Gastrocnemius medialis (tissue), 4 donors: ENCODE measurements around the gene RNLS. TPM values are rescaled to one million over a fixed set of nuclear protein-coding genes. Genes with fewer than 3 reads are reported as not detected.

Experiments used
- ATAC-seq, 2 donors: fragments of 150-250 bp; one replicate each; pipeline ENCODE4 v1.9.1; 2016
- DNase-seq, 2 donors: peaks; one replicate each; pipeline ENCODE4 v3.0.0-alpha.2; 2019
- H3K27ac ChIP-seq, 4 donors: fragments of 200-600 bp; sonication (generic); 1 replicate in 1 of 4; 2 replicates in 3 of 4; pipeline ENCODE4 v1.5.1; 2016 to 2018; ENCODE audit warnings: mild to moderate bottlenecking in 2 of 4, moderate library complexity in 1 of 4
- H3K27me3 ChIP-seq, 3 donors: fragments of 200-600 bp; sonication (generic) in 2 of 3; 1 replicate in 1 of 3; 2 replicates in 2 of 3; pipeline versions ENCODE4 v1.5.1 to v1.6.0; 2016 to 2019; ENCODE audit warnings: mild to moderate bottlenecking in 1 of 3, moderate library complexity in 1 of 3
- H3K36me3 ChIP-seq, 2 donors: fragments of 200-600 bp; sonication (generic) in 1 of 2; one replicate each; pipeline ENCODE4 v1.5.1; 2017 to 2018
- H3K4me1 ChIP-seq, 2 donors: fragments of 200-600 bp; sonication (generic) in 1 of 2; one replicate each; pipeline ENCODE4 v1.5.1; 2016 to 2017; ENCODE audit warnings: mild to moderate bottlenecking in 2 of 2
- H3K4me3 ChIP-seq, 4 donors: fragments of 200-600 bp; sonication (generic) in 3 of 4; 1 replicate in 1 of 4; 2 replicates in 3 of 4; pipeline ENCODE4 v1.5.1; 2016 to 2019; ENCODE audit warnings: mild to moderate bottlenecking in 2 of 4
- H3K9me3 ChIP-seq, 3 donors: fragments of 200-600 bp; sonication (generic) in 2 of 3; 1 replicate in 1 of 3; 2 replicates in 2 of 3; pipeline ENCODE4 v1.5.1; 2016 to 2019
- CTCF ChIP-seq, 5 experiments: fragments of 450-650 bp in 3 of 5; fragments of 200-600 bp in 2 of 5; sonication (generic) in 2 of 5; IDR thresholded peaks in 4 of 5; conservative IDR thresholded peaks in 1 of 5; 1 replicate in 4 of 5; 2 replicates in 1 of 5; pipeline ENCODE4 v1.5.1; 2016 to 2019; ENCODE audit warnings: antibody characterized with exemption in 5 of 5, mild to moderate bottlenecking in 3 of 5, moderate library complexity in 3 of 5
- POLR2A ChIP-seq, 2 donors: fragments of 450-650 bp; IDR thresholded peaks; one replicate each; pipeline ENCODE4 v1.6.1; 2017; ENCODE audit warnings: antibody characterized with exemption in 2 of 2, mild to moderate bottlenecking in 2 of 2, moderate library complexity in 2 of 2
- in situ Hi-C, 4 donors: fragments of 200-750 bp; cut with MboI; loops; one replicate each; pipeline versions ENCODE4 v1.15.0 to v1.8.0; 2017; ENCODE audit warnings: low sequenced_read_pairs in 4 of 4
- intact Hi-C: fragments of 100-400 bp; cut with DNase I; formaldehyde crosslinking; loops from one replicate; pipeline ENCODE4 v1.15.1; 2023; ENCODE audit warnings: low total_unique reads
- total RNA-seq, 4 donors: library from RNA; depleted of rRNA; stranded (reverse); fragments of >200 nt; gene quantifications; one replicate each; pipeline versions ENCODE4 v1.1.0 to v1.2.3, GENCODE V29; 2016

RNLS gene
- total RNA-seq, 4 donors from 2014 or later = 8.1 to 17.5 (median 9.7) TPM

GRCh38 chr10:88383276-88383675, 199.8 kb downstream of the RNLS start:
- no peak overlapping the region for H3K4me3 ChIP-seq
- H3K27me3 ChIP-seq = no peaks in the 10 kb centered on the region
- peaks cover 8 to 14% of the 10 kb centered on the region in 2 donors for H3K4me1 ChIP-seq
- in situ Hi-C loops (no loop called here), intact Hi-C loops (no loop called here)
- no peak overlapping the region for H3K27ac ChIP-seq
- no peak for DNase-seq
- no peaks in the 10 kb centered on the region for H3K9me3 ChIP-seq
- no peak for ATAC-seq
- TF ChIP-seq POLR2A (IDR thresholded peaks at IDR 0.05) (no peak), CTCF (IDR thresholded peaks at IDR 0.05 in 4 of 5, conservative IDR thresholded peaks at IDR 0.05 in 1 of 5) (no peak)
- no peaks in the 10 kb centered on the region for H3K36me3 ChIP-seq

- H3K36me3 ChIP-seq = no peaks in the 10 kb centered on the region
- no peak overlapping the region for H3K27ac ChIP-seq
- TF ChIP-seq CTCF (IDR thresholded peaks at IDR 0.05 in 4 of 5, conservative IDR thresholded peaks at IDR 0.05 in 1 of 5) = no peak
- no peak for TF ChIP-seq POLR2A (IDR thresholded peaks at IDR 0.05)
- no peaks in the 10 kb centered on the region for H3K27me3 ChIP-seq
- no peak overlapping the region for H3K4me3 ChIP-seq
- in situ Hi-C loops = no loop called here
- peaks cover 8 to 14% of the 10 kb centered on the region in 2 donors for H3K4me1 ChIP-seq
- intact Hi-C loops = no loop called here
- DNase-seq = no peak
- ATAC-seq = no peak
- H3K9me3 ChIP-seq = no peaks in the 10 kb centered on the region
Observed at GRCh38 chr10:88382699-88383098, 200.4 kb downstream of the RNLS start.

- no peak overlapping the region for H3K27ac ChIP-seq
- H3K9me3 ChIP-seq = no peaks in the 10 kb centered on the region
- no peak overlapping the region for H3K4me3 ChIP-seq
- DNase-seq (peak in 1 of 2 donors; percentile 17), ATAC-seq (peak in 1 of 2 donors; percentile 53)
- TF ChIP-seq POLR2A (IDR thresholded peaks at IDR 0.05) = no peak
- H3K4me1 ChIP-seq = no peaks in the 10 kb centered on the region
- H3K36me3 ChIP-seq = no peaks in the 10 kb centered on the region
- in situ Hi-C loops = no loop called here
- intact Hi-C loops = no loop called here
- no peaks in the 10 kb centered on the region for H3K27me3 ChIP-seq
Observed at GRCh38 chr10:88379575-88379974, 203.5 kb downstream of the RNLS start.

GRCh38 chr10:88377510-88377909, 205.6 kb downstream of the RNLS start:
- DNase-seq (no peak), ATAC-seq (no peak)
- H3K36me3 ChIP-seq = no peaks in the 10 kb centered on the region
- intact Hi-C loops = no loop called here
- in situ Hi-C loops = no loop called here
- TF ChIP-seq CTCF (IDR thresholded peaks at IDR 0.05 in 4 of 5, conservative IDR thresholded peaks at IDR 0.05 in 1 of 5) = no peak
- no peak for TF ChIP-seq POLR2A (IDR thresholded peaks at IDR 0.05)
- H3K4me1 ChIP-seq = no peaks in the 10 kb centered on the region
- no peaks in the 10 kb centered on the region for H3K27me3 ChIP-seq
- no peaks in the 10 kb centered on the region for H3K9me3 ChIP-seq
- no peak overlapping the region for H3K27ac ChIP-seq
- no peak overlapping the region for H3K4me3 ChIP-seq

- DNase-seq = no peak
- no peak for TF ChIP-seq POLR2A (IDR thresholded peaks at IDR 0.05)
- no peak for TF ChIP-seq CTCF (IDR thresholded peaks at IDR 0.05 in 4 of 5, conservative IDR thresholded peaks at IDR 0.05 in 1 of 5)
- intact Hi-C loops (no loop called here), in situ Hi-C loops (no loop called here)
- no peaks in the 10 kb centered on the region for H3K36me3 ChIP-seq
- no peak overlapping the region for H3K27ac ChIP-seq
- no peak for ATAC-seq
- H3K4me3 ChIP-seq = no peak overlapping the region
- H3K9me3 ChIP-seq = no peaks in the 10 kb centered on the region
- H3K4me1 ChIP-seq = no peaks in the 10 kb centered on the region
- H3K27me3 ChIP-seq = no peaks in the 10 kb centered on the region
Observed at GRCh38 chr10:88374392-88375175, 208.5 kb downstream of the RNLS start.
